ENCODE results near the gene EPC1.

The EPC1 gene

DNA sequence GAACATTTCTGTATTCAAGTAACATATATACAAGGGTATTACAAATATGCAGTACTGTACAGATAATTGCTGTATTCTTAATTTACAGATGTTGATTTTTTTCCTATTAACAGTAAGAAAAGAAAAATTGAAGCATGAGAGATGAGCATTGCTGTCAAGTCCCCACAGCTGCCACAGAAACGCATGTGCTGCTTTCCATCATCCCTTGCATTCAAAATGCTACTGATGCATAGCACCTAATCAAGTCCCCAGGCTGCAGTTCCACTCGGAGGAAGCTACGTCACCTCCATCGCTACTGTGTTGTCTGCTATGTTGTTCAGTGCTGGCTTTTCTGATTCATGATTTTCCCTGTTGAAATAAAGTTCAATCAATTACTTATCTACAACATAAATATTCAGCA is 78.2 kb downstream of the EPC1 start:
- TF ChIP-seq GLIS3 (CRISPR knock-in tag; IDR thresholded peaks at IDR 0.05) (no peak), BACH2 (CRISPR knock-in tag; IDR thresholded peaks at IDR 0.05; ENCODE audit: borderline replicate concordance) (no peak), ZNF70 (CRISPR knock-in tag; IDR thresholded peaks at IDR 0.05) (no peak), ISL1 (CRISPR knock-in tag; IDR thresholded peaks at IDR 0.05) (no peak), CSDC2 (CRISPR knock-in tag; IDR thresholded peaks at IDR 0.05) (no peak), ZNF565 (CRISPR knock-in tag; conservative IDR thresholded peaks at IDR 0.05; ENCODE audit: low read depth) (no peak), TSHZ2 (CRISPR knock-in tag; IDR thresholded peaks at IDR 0.05) (no peak)
- TF ChIP-seq, protein P1, sequence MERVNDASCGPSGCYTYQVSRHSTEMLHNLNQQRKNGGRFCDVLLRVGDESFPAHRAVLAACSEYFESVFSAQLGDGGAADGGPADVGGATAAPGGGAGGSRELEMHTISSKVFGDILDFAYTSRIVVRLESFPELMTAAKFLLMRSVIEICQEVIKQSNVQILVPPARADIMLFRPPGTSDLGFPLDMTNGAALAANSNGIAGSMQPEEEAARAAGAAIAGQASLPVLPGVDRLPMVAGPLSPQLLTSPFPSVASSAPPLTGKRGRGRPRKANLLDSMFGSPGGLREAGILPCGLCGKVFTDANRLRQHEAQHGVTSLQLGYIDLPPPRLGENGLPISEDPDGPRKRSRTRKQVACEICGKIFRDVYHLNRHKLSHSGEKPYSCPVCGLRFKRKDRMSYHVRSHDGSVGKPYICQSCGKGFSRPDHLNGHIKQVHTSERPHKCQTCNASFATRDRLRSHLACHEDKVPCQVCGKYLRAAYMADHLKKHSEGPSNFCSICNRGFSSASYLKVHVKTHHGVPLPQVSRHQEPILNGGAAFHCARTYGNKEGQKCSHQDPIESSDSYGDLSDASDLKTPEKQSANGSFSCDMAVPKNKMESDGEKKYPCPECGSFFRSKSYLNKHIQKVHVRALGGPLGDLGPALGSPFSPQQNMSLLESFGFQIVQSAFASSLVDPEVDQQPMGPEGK (CRISPR knock-in tag; IDR thresholded peaks at IDR 0.05; ENCODE audit: borderline replicate concordance) = no peak
- no peak for ATAC-seq

- TF ChIP-seq ZNF8 (CRISPR knock-in tag; IDR thresholded peaks at IDR 0.05) (no peak), ZNF70 (CRISPR knock-in tag; IDR thresholded peaks at IDR 0.05) (no peak), OSR1 (CRISPR knock-in tag; IDR thresholded peaks at IDR 0.05) (no peak), BACH2 (CRISPR knock-in tag; IDR thresholded peaks at IDR 0.05; ENCODE audit: borderline replicate concordance) (no peak), ESRRG (CRISPR knock-in tag; IDR thresholded peaks at IDR 0.05) (no peak), PPARA (CRISPR knock-in tag; IDR thresholded peaks at IDR 0.05; ENCODE audit: borderline replicate concordance) (no peak), RARB (CRISPR knock-in tag; IDR thresholded peaks at IDR 0.05) (no peak), GLIS3 (CRISPR knock-in tag; IDR thresholded peaks at IDR 0.05) (no peak), TOX (CRISPR knock-in tag; IDR thresholded peaks at IDR 0.05; ENCODE audit: borderline replicate concordance) (no peak), ARNTL (CRISPR knock-in tag; IDR thresholded peaks at IDR 0.05; ENCODE audit: borderline replicate concordance, low read depth) (no peak), ZNF565 (CRISPR knock-in tag; conservative IDR thresholded peaks at IDR 0.05; ENCODE audit: low read depth) (no peak), ZC3H10 (CRISPR knock-in tag; IDR thresholded peaks at IDR 0.05) (no peak), TCF4 (CRISPR knock-in tag; IDR thresholded peaks at IDR 0.05; ENCODE audit: borderline replicate concordance) (no peak), TSHZ2 (CRISPR knock-in tag; IDR thresholded peaks at IDR 0.05) (no peak), ZFP3 (CRISPR knock-in tag; IDR thresholded peaks at IDR 0.05) (no peak), POU6F1 (CRISPR knock-in tag; IDR thresholded peaks at IDR 0.05; ENCODE audit: borderline replicate concordance, low read depth) (no peak)
- ATAC-seq = no peak
These were observed 80.0 kb downstream of the EPC1 start for GRCh38 chr10:32266979-32267378.

GRCh38 chr10:32266566-32266965 is 80.4 kb downstream of the EPC1 start:
- peak; percentile 68; the same call in 1 of the 2 replicates for TF ChIP-seq ZNF70 (CRISPR knock-in tag; IDR thresholded peaks at IDR 0.05)
- no peak for TF ChIP-seq TSHZ2 (CRISPR knock-in tag; IDR thresholded peaks at IDR 0.05)

More at GRCh38 chr10:32266566-32266965, 80.4 kb downstream of the EPC1 start:
- ATAC-seq = no peak

Measured in SK-N-SH treated with all-trans-retinoic acid at 6 μM for 48 hours (cell line).